Fibroblast of peridontal ligament (primary cell): Measurements from ENCODE around the gene DISP3.

ENCODE experiments used
- DNase-seq: peaks from one replicate; pipeline ENCODE4 v3.0.0-alpha.2; 2010; ENCODE audit errors: extremely low read depth

DISP3 gene

DNA sequence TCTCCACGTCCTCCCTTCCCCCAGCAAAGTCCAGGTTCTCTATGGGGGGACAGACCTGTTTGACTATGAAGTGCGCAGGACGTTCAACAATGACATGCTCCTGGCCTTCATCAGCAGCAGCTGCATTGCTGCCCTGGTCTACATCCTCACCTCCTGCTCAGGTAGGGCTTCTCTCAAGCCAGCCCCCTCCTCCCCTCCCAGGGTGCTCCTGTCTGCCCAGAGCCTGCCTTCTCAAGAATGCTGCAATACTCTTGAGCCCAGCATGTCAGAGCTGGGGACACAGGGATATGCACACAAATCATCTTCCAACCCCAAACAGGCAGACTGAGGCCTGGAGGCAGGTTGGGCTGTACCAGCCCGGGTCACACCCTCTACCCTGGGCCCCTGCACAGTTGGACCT is 35.4 kb downstream of the DISP3 start:
- no peak for DNase-seq

DNA sequence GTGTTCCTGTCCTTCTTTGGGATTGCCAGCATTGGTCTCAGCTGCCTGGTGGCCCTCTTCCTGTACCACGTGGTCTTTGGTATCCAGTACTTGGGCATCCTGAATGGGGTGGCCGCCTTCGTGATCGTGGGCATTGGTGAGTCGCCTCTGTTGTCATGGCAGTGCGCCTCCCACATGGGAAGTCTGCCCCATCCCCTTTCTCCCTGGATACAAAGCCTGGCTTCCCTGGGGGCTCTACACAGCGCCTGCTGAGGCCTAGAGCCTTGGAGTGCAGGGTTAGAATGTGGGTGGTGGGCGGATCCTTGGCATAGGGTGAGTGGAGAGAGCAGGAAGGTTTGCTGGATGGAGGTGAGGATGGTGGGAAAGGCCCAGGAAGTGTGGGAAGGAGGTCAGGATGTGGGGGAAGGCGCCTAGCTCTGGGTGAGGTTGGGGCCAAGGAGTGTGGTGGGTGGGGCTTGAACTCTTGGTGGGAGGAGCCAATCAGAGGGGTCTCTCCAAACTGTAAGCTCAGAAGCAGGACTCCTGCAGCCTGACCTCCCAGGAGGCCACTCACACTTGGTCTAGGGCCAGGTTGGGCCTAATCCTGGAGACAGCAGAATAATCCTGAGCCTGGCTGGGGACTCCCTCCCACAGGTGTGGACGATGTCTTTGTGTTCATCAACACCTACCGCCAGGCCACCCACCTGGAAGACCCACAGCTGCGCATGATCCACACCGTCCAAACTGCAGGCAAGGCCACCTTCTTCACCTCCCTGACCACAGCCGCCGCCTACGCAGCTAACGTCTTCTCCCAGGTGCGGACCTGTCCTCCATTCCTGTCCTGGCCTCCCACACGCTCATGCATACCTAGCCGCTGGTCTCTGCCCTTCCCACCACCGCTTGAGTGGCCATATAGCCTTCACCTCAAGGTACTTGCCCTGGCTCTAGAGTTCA is 36.7 kb downstream of the DISP3 start:
- DNase-seq = no peak

DNA sequence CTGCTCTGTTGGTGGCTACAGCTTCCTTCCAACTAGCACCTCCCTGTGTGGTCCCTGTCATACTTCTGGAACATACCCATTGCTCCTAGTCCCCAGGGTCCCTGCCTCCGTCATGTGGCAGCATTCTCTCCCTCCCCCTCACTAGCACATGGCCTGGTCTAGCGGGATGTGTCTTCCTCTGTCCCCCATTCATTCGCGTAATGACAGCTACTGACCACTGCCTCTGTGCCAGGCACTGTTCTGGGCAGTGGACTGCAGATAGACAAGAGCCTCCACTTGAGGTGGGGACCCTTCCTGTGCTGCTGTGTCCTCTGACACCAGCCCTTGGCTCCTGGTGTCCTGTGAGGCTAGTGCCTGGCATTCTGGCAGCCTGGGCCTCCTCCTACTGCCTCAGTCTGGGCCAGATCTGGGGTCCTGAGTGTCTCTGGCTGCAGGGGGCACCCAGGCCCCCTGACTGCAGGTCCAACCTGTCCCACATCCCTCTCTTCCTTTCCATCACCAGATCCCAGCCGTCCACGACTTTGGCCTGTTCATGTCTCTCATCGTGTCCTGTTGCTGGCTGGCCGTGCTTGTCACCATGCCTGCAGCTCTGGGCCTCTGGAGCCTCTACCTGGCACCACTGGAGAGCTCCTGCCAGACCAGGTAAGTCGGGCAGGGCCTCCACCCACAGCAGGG is 38.1 kb downstream of the DISP3 start:
- DNase-seq = no peak

- no peak for DNase-seq
These were observed 39.2 kb downstream of the DISP3 start for GRCh38 chr1:11518016-11518701.

DNA sequence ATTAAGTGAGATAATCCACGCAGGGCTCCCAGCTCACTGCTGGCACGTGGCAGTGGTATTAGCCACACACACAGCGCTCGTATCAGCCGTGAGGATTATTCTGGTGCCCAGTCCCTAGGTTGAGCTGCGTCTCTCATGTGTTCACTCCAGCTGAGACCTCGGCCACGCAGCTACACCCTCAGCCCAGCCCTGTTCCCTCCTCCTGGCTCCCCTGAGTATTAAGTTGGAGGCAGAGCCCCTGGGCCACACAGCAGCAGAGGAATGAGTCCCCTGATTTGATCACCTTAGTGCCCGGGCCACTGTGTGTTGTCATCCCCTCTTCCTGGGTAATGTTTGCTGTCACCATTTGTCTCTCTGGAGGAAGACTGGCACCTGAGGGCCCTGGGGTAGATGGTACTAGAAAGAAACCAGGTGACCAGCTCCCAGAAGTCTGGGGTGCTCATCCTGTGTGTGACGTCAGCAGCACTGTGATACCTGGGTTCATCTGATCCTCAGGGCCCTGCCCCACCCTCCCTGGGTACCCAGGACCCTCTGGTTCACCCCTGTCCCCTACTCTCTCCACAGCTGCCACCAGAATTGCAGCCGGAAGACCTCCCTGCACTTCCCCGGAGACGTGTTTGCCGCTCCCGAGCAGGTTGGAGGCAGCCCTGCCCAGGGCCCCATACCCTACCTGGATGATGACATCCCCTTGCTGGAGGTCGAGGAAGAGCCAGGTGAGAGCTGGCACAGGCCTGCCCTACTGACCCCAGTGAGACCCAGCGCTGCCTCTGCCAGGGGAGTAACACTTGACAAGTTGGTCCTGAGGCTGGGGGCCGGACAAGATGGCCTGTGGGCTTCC is 40.1 kb downstream of the DISP3 start:
- no peak for DNase-seq

- DNase-seq = no peak
These were observed 40.7 kb downstream of the DISP3 start for GRCh38 chr1:11519629-11520031.

GRCh38 chr1:11520531-11521233 is 41.7 kb downstream of the DISP3 start:
- no peak for DNase-seq

DNA sequence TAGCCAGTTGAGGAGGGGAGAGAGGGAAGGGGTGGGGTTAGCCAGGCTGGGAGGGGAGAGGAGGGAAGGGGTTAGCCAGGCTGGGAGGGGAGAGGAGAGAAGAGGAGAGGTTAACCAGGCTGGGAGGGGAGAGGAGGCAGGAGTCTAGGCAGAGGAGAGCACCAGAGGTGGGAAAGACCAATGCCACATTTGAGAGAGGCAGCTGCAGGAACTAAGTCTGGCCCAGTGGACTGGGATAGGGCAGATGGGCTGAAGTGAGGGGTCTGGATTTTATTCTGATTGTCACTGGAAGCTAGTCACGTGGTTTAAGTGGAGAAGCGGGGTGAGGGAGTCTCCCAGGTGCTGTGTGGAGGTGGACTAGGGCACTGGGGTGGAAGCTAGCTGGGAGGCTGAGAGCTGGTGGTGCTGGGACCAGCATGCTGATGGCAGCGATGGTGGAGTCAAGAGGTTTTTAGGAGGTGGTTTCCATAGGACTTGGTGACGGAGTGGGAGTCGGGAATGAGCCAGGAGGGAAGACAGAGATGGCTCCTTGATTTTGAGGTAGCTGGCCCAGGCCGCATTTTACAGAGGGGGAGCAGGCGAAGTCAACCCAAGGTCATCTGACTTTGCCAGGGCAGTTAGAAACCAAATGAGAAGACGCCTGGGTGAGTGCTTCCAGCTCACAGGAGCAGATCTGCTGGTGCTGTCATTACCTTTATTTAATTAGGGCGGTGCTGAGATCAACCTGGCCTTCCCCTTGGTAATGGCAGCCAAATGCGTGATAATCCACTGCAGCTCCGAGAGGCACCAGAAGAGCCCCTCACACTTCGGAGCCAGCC is 42.8 kb downstream of the DISP3 start:
- no peak for DNase-seq

- DNase-seq = no peak
These were observed 43.7 kb downstream of the DISP3 start for GRCh38 chr1:11522400-11523235.

- DNase-seq = no peak
These were observed 44.3 kb downstream of the DISP3 start for GRCh38 chr1:11523261-11523660.

DNA sequence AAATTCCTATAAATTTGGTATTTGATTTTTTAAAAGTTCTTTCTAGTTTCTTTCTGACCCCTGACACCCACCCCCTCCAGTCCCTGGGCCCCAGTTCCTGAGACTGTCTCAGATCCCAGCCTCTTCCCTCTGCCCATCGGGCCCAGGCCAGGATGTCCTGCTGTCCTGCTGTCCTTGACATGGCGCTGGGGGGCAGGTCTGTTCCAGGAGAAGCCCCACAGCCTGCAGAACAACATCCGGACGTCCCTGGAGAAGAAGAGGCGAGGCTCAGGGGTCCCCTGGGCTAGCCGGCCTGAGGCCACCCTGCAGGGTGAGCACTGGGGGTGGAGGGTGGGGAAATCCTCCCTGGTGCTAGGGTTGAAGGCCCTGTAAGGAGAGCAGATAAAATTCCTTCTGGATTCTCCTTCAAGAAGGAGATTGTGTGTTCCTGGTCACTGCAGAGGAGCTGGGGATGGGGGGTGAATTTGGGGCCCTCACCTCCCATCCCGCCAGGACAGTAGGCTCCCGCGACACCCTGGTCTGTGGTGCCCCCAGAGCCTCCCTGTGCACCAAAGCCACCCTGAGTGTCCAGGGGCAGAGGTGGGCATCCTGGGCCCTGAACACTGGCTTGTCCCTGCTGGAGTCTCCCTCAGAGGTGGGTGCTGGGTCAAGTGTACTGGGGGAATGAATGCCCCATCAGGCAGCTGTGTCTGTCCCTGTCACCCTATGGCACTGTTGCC is 45.0 kb downstream of the DISP3 start:
- DNase-seq = no peak

GRCh38 chr1:11524465-11525150 is 45.7 kb downstream of the DISP3 start:
- DNase-seq = no peak

DNA sequence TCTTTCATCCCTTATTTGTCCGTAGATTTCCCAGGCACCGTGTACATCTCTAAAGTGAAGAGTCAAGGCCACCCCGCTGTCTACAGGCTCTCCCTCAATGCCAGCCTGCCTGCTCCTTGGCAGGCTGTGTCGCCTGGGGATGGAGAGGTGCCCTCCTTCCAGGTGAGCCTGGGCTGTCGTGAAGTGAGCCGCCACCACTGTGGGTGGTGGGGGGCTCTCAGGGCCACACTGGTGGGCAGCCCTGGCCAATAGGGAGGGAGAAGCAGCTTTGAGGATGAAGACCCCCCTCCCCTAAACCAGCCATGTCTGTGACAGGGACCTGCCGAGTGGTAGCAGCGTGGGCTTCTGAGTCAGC is 46.2 kb downstream of the DISP3 start:
- no peak for DNase-seq

DNA sequence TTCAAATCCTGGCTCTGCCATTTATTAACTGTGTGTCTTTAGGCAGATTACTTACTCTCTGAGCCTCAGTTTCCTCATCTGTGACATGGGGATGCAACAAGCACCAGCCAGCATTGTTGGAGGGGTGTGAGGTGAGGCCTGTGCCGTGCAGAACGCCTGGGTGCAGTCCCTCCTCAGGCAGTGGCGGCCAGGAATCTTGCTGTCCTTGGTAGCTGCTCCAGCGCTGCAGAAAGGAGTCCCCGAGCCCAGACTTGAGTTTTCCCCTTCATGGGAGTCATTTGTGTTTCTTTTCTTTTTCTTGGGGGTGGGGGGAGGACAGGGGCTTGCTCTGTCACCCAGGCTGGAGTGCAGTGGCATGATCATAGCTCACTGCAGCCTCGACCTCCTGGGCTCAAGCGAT is 46.6 kb downstream of the DISP3 start:
- no peak for DNase-seq

DNA sequence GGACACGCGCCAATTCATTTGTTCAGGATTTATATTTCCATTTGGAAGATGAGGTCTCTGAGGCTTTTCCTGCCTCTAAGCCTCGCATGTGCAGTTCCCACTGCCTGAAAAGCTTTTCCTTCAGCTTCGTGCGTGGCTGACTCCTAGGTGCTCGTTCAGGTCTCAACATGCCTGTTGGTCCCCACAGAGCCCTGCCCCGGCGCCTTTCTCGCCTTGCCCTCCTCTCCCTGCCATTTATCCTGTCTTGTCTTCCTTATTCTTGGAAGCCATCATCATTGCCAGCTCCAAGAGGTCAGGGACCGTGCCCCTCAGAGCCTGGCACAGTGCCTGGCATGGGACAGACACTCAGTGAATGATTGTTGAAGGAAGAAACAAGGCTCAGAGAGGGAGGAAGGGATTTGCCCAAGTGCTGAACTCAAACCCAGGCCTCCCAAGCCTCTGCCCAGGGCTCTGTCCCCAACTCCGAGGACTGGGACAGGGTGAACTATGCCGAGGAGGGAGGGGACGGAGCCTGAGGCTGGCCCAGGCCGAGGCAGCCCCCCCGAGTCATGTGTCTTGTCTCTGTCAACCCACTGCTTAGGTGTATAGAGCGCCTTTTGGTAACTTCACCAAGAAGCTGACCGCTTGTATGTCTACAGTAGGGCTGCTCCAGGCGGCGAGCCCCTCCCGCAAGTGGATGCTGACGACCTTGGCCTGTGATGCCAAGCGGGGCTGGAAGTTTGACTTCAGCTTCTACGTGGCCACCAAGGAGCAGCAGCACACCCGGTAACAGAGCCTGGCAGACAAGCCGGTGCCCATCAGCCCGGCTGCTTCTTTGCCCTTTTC is 47.3 kb downstream of the DISP3 start:
- no peak for DNase-seq

DNA sequence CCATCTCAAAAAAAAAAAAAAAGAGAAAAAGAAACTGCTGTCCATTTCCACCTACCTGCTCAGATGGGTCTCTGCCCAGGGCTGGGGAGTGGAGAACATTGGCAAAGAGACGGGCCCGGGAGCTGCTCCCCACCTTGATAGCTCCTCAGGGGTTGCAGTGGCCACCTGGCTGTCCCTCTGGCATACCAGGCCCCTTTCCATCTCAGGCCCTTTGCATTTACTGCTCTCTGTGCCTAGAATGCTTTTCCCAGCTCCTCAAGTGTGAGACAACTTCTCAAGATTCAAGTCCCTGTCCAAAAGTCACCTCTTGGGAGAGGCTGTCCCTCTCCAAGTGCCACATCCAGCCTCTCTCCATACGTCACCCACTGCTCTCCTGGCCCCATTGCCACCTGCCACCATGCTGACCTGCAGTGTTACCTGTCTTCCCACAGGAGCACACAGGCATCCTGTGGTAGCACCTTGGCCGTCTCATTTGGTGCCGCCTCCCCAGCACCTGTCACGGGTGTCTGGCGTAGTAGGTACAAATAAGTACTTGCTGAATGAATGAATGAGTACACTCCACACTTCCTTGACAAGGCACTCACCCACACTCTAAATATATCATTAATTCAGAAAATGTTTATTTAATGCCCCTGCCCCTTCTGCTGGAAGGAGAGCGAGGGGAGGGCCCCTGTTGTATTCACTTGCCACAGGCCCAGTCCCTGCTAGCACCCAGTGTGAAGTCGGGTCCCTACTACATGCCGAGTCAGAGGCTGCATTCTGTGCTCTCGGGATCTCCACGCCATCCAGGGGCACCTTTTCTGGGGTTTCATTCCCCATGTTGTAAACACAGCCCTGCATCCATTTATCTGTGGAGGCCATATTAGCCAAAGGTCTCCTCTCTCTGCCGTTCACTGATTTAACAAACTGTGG is 48.8 kb downstream of the DISP3 start:
- no peak for DNase-seq
